ENCODE results near the gene SERPINH1.

SERPINH1 gene

DNA sequence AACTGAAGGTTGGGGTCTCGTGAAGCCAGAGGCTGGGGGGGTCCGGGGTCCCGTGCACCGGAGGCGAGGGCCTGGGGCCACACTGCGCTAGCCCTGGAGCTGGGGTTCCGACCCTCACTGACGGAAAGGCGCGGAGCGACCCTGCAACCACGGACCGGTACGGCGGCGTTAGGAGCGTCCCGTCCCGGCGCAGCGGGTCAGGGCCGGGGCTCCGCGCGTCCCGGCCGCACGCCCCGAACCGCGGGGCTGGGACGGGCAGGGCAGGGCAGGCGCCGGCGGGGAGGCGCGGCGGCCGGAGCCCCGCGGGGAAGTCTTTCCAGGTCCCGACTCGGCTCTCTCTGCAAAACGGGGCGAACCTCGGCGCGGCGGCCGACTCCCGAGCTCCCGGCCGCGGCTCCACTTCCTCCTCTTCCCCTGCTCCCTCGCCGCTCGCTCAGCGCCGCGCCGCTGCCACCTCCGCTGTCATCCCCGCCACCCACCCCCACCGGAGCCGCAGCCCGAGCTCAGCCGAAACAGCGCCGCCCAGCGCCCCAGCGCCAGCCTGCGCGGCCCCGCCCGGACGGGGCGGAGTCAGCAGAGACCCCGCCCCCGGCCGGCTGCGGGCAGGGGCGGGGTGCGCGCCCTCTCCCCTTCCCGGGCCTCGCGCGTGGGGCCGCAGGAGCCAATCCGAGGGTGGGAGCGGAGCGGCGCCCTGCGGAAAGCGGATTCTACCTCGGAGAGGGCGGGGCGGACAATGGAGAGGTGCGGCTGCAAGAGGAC, 36.4 kb upstream of the SERPINH1 start, which contains the start of gene GDPD5:
Gene GDPD5 (minus strand): TSS at position 509 of the 759 bp plus-strand sequence. CDS start 48,206 bp downstream, outside the sequence.
- DNase-seq (ENCODE audit: low read depth): no peak
- TF ChIP-seq, protein P1, sequence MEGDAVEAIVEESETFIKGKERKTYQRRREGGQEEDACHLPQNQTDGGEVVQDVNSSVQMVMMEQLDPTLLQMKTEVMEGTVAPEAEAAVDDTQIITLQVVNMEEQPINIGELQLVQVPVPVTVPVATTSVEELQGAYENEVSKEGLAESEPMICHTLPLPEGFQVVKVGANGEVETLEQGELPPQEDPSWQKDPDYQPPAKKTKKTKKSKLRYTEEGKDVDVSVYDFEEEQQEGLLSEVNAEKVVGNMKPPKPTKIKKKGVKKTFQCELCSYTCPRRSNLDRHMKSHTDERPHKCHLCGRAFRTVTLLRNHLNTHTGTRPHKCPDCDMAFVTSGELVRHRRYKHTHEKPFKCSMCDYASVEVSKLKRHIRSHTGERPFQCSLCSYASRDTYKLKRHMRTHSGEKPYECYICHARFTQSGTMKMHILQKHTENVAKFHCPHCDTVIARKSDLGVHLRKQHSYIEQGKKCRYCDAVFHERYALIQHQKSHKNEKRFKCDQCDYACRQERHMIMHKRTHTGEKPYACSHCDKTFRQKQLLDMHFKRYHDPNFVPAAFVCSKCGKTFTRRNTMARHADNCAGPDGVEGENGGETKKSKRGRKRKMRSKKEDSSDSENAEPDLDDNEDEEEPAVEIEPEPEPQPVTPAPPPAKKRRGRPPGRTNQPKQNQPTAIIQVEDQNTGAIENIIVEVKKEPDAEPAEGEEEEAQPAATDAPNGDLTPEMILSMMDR (IDR thresholded peaks at IDR 0.05; ENCODE audit: control insufficient read depth, extremely low read depth, insufficient read depth): peak; percentile 90
- H3K4me3 ChIP-seq (ENCODE audit: low read depth, low read length): peak within 1 kb of the TSS; percentile 48

DNA sequence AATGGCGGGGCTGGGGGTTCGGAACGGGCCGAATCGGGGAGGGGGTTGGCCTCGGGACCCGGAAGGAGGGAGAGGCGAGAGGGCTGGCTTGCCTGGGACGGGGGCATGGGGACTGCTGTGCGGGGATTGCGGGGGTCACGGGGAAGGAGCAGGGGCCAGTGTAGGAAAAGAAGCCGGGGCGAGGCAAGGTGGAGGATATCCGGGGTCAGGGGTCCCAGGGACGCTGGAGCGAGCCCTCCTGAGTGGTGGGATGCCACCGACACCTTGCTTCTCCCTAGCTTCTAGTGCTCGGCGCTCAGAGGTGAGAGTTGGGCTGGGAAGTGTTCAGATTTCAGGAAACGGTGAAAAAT, 35.9 kb upstream of the SERPINH1 start:
- TF ChIP-seq, protein P1 (IDR thresholded peaks at IDR 0.05; ENCODE audit: control insufficient read depth, extremely low read depth, insufficient read depth): no peak
- no peak for DNase-seq (ENCODE audit: low read depth)
- H3K4me3 ChIP-seq (ENCODE audit: low read depth, low read length): peak overlapping the region; percentile 48

DNA sequence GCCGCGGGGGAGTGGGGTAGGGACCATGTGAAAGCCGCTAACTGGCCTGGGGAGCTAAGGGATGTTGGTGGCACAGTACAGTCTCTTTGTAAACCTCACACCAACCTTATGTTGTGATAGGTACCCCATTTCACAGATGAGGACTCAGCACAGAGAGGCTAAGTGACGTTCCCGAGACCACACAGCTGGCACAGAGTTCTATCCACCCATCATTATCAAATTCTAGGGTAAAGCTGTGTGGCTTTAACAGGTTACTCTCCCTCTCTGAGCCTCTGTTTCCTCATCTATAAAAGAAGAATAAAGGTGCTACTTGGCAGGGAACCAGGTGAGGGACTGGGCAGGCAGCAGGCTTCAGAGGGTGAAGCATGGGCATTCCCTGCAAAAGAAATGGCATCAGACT, 34.9 kb upstream of the SERPINH1 start:
- TF ChIP-seq, protein P1 (IDR thresholded peaks at IDR 0.05; ENCODE audit: control insufficient read depth, extremely low read depth, insufficient read depth): no peak
- H3K4me3 ChIP-seq (ENCODE audit: low read depth, low read length): no peak overlapping the region
- no peak for DNase-seq (ENCODE audit: low read depth)

DNA sequence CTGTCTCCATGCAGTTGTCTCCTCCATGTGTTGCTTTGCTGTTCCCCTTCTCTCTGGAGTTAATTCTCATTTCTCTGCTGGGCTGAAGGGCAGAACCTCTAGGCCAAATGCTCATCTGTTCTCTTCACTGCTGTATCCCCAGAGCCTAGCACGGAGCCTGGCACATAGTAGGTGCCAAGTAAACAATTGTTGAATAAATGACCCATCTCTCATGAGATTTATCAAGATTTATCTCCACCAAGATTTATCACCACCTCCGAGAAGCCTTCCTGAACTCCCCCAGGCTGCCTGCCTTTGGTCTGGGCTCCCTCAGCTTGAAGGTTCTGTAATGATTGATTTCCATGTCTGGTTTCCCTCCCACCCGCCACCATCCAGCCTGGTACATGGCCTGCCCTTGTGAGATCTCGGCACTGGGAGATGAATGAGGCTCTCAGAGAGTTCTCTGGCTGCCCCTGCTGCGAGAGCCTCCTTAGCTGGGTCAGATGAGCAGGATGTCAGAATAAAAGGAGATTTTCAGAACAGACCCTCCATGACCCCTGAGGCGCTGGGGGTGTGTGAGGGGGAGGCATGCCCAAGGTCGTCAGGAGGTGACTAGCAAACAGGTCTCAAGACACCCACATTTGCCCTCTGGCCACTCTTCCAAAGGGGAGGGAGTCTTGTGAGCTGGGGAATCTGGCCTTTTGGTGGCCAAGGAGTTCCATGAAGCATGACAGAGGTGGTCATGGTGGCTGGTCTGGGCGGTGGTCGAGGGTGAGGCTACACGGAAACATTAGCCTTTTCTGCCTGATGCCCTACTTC, 33.9 kb upstream of the SERPINH1 start:
- no peak for DNase-seq (ENCODE audit: low read depth)
- TF ChIP-seq, protein P1 (IDR thresholded peaks at IDR 0.05; ENCODE audit: control insufficient read depth, extremely low read depth, insufficient read depth): no peak
- H3K4me3 ChIP-seq (ENCODE audit: low read depth, low read length): no peak overlapping the region

DNA sequence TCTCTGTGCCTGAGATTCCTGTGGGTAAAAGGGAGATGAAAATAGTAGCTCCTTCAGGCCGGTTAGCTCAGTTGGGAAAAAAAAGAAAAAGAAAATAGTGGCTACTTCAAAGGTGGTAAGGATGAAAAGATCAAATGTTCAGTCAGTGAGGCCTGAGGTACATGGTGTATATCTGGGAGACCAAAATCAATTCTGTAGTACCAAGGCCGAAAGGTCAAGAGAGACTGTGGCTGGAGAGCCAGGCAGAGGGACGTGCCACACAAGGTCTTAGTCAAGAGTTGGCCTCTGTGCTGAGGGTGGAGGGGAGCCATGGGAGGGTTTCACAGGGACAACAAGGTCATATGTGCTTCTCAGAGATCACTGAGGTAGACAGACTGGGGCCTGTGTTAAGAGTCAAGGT, 31.5 kb upstream of the SERPINH1 start:
- TF ChIP-seq, protein P1 (IDR thresholded peaks at IDR 0.05; ENCODE audit: control insufficient read depth, extremely low read depth, insufficient read depth): no peak
- no peak for DNase-seq (ENCODE audit: low read depth)

DNA sequence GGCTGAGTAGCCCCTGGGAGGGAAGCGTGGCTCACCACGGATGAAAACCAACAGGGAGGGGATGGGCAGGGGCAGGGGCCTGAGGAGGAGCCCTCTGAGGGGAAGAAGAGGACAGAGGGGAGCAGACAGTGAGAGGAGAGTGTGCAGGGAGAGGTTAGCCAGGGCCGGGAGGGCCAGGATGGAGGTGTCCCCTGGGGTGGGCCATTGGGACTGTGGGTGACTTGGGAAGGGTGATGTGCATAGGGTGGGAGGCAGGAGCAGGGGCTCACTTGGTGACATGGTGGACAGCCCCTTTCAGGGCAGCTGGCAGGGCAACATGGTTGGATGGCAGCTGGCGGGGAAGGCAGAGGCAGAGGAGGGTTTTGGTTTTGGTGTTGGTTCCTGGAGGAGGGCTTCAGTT, 30.7 kb upstream of the SERPINH1 start:
- H3K4me3 ChIP-seq (ENCODE audit: low read depth, low read length): no peak overlapping the region
- TF ChIP-seq, protein P1 (IDR thresholded peaks at IDR 0.05; ENCODE audit: control insufficient read depth, extremely low read depth, insufficient read depth): no peak
- DNase-seq (ENCODE audit: low read depth): no peak

More for the DNA sequence above, 31.5 kb upstream of the SERPINH1 start:
- H3K4me3 ChIP-seq (ENCODE audit: low read depth, low read length): no peak overlapping the region
